ENCODE measurements around the gene MSH5. TPM values are rescaled to one million over a fixed set of nuclear protein-coding genes. Genes with fewer than 3 reads are reported as not detected.

Gene MSH5
- total RNA-seq, 1 experiment from 2014 or later: 43.1 TPM

GRCh38 chr6:31722173-31722572 is 17.6 kb upstream of the MSH5 start:
- H3K4me1 Mint-ChIP-seq: peaks cover 18% of the 10 kb centered on the region
- H3K36me3 Mint-ChIP-seq: peaks cover 9% of the 10 kb centered on the region
- H3K9me3 Mint-ChIP-seq: no peaks in the 10 kb centered on the region
- H3K27ac Mint-ChIP-seq: no peak overlapping the region
- CTCF ChIA-PET: no interaction called here
- DNase-seq (ENCODE audit: low spot score) (no peak), ATAC-seq (no peak)
- no peak overlapping the region for H3K4me3 Mint-ChIP-seq
- POLR2A ChIA-PET: no interaction called here
- peaks cover 4% of the 10 kb centered on the region; the same call in 1 of the 2 replicates for H3K27me3 Mint-ChIP-seq (ENCODE audit: low read depth)
- TF ChIP-seq ZNF317 (CRISPR knock-in tag; IDR thresholded peaks at IDR 0.05; ENCODE audit: borderline replicate concordance, low read depth) (no peak), GTF2I (CRISPR knock-in tag; conservative IDR thresholded peaks at IDR 0.05) (no peak), CTCF (IDR thresholded peaks at IDR 0.05) (no peak), SMAD4 (CRISPR knock-in tag; IDR thresholded peaks at IDR 0.05) (no peak), ETV6 (CRISPR knock-in tag; IDR thresholded peaks at IDR 0.05) (no peak), MYBL2 (CRISPR knock-in tag; IDR thresholded peaks at IDR 0.05) (no peak)

DNA sequence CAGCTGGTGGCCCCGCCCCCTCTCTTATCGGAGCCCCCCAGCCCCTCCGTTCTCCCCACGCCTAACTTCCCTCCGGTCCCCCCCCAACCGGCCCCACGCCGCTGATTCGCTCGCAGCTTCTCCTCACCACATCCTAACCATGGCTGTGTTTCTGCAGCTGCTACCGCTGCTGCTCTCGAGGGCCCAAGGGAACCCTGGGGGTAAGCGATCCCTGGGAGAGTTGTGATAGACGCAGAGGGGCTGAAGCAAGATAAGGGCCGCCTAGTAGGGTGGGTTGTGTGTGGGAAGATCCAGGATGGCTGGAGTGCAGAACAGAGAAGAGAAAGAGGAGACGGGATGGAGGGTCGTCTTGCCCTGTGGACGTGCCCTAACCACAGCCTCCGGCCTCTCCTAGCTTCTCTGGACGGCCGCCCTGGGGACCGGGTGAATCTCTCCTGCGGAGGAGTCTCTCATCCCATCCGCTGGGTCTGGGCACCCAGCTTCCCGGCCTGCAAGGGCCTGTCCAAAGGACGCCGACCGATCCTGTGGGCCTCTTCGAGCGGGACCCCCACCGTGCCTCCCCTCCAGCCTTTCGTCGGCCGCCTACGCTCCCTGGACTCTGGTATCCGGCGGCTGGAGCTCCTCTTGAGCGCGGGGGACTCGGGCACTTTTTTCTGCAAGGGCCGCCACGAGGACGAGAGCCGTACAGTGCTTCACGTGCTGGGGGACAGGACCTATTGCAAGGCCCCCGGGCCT is 16.4 kb upstream of the MSH5 start, which contains the start of gene MPIG6B:
TSS of gene MPIG6B (plus strand) at position 129 of the 735 bp plus-strand sequence. CDS start at position 140, 11 bp downstream.
- CTCF ChIA-PET: interaction anchor here (0.6 to 3.0 kb wide), 6 partner anchors 13 to 72 kb away, joined by 3 to 16 read pairs (median 3); partner anchors contain the start of genes ABHD16A, CLIC1 and VARS1
- Mint-ChIP-seq H3K9me3 (no peaks in the 10 kb centered on the region), H3K36me3 (peaks cover 9% of the 10 kb centered on the region), H3K4me3 (no peak within 1 kb of the TSS), H3K27ac (0 out of 2 replicates have a peak within 1 kb of the TSS, but pooled peaks have one; percentile 42), H3K4me1 (peaks cover 7% of the 10 kb centered on the region), H3K27me3 (ENCODE audit: low read depth) (peaks cover 4% of the 10 kb centered on the region; the same call in 1 of the 2 replicates)
- POLR2A ChIA-PET: no interaction called here
- TF ChIP-seq TCF7 (CRISPR knock-in tag; IDR thresholded peaks at IDR 0.05; ENCODE audit: low read depth) (no peak), ZNF121 (CRISPR knock-in tag; IDR thresholded peaks at IDR 0.05) (no peak), ZNF317 (CRISPR knock-in tag; IDR thresholded peaks at IDR 0.05; ENCODE audit: borderline replicate concordance, low read depth) (no peak), PRDM15 (CRISPR knock-in tag; IDR thresholded peaks at IDR 0.05) (no peak), AFF4 (CRISPR knock-in tag; IDR thresholded peaks at IDR 0.05; ENCODE audit: borderline replicate concordance) (no peak), NR2C2 (CRISPR knock-in tag; IDR thresholded peaks at IDR 0.05) (no peak), ZBTB21 (CRISPR knock-in tag; IDR thresholded peaks at IDR 0.05; ENCODE audit: borderline replicate concordance) (no peak), NFE2L1 (CRISPR knock-in tag; IDR thresholded peaks at IDR 0.05) (no peak), SMAD4 (CRISPR knock-in tag; IDR thresholded peaks at IDR 0.05) (no peak), NR1H2 (CRISPR knock-in tag; IDR thresholded peaks at IDR 0.05) (no peak), ZNF138 (CRISPR knock-in tag; conservative IDR thresholded peaks at IDR 0.05) (no peak)
- TF ChIP-seq, protein P1, sequence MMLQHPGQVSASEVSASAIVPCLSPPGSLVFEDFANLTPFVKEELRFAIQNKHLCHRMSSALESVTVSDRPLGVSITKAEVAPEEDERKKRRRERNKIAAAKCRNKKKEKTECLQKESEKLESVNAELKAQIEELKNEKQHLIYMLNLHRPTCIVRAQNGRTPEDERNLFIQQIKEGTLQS (CRISPR knock-in tag; conservative IDR thresholded peaks at IDR 0.05): no peak
- no peak; the same call in 1 of the 2 replicates for ATAC-seq
- DNase-seq (ENCODE audit: low spot score): no peak

Measured in WTC11 (cell line).